Ammon's horn (tissue), 1 donor: ENCODE data around the gene CALY.
A peak's percentile ranks its signal among the peaks of the same experiment; 100 is the strongest.

ENCODE experiments used
- DNase-seq: peaks from one replicate; pipeline ENCODE4 v3.0.0-alpha.2; 2016; ENCODE audit warnings: low spot score

Gene CALY

GRCh38 chr10:133287832-133288500 lies 48.7 kb downstream of the CALY start:
- DNase-seq, result no peak

- no peak for DNase-seq
Observed at GRCh38 chr10:133286366-133286765, 50.3 kb downstream of the CALY start.

- DNase-seq, result no peak
Observed at GRCh38 chr10:133285217-133285616, 51.5 kb downstream of the CALY start.

GRCh38 chr10:133283931-133284330 lies 52.8 kb downstream of the CALY start:
- DNase-seq, result no peak

- DNase-seq, result no peak
Observed at GRCh38 chr10:133282846-133283390, 53.8 kb downstream of the CALY start.

GRCh38 chr10:133281628-133282372 lies 54.9 kb downstream of the CALY start:
- no peak for DNase-seq

GRCh38 chr10:133281084-133281483 lies 55.6 kb downstream of the CALY start:
- no peak for DNase-seq

GRCh38 chr10:133280391-133281059 lies 56.2 kb downstream of the CALY start:
- DNase-seq, result no peak

- DNase-seq, result no peak
Observed at GRCh38 chr10:133279326-133280226, 57.1 kb downstream of the CALY start.

- peak; percentile 36 for DNase-seq
Observed at GRCh38 chr10:133278577-133279265, 58.0 kb downstream of the CALY start.

- DNase-seq, result no peak
Observed at GRCh38 chr10:133277993-133278576, 58.6 kb downstream of the CALY start.

- no peak for DNase-seq
Observed at GRCh38 chr10:133277277-133277992, 59.3 kb downstream of the CALY start.

- no peak for DNase-seq
Observed at GRCh38 chr10:133276435-133277201, 60.1 kb downstream of the CALY start, which contains the start of gene ADAM8. Gene ADAM8 (minus strand): TSS chr10:133276868. CDS start chr10:133276817, 51 bp downstream.

- DNase-seq, result no peak
Observed at GRCh38 chr10:133276100-133276434, 60.6 kb downstream of the CALY start.

- DNase-seq, result no peak
Observed at GRCh38 chr10:133275684-133276092, 61.0 kb downstream of the CALY start.

GRCh38 chr10:133274751-133275683 lies 61.7 kb downstream of the CALY start:
- no peak for DNase-seq
